ENCODE results near the gene UBE2L5.

UBE2L5 gene

DNA sequence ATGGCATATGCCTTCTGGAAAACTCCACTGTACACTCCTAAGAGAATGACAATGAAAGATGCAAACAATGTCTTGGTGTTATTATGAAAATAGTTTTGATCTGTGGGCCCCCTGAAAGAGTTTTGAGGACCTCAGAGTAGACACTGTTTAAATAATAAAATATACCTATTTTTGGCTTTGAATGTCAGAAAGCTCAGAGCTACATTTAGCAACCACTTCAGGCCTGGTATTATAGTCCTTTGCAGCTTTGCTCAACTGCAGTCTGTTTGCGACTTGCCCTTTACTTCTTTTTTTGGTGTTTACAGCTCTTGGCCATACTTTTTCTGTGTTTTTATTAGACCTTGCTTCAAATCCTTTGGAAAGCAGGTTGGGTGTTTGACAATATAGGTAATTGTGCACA is 5.8 kb upstream of the UBE2L5 start:
- no peak overlapping the region for H2AK5ac ChIP-seq (ENCODE audit: low read depth, low read length)
- no peaks in the 10 kb centered on the region for H3K79me1 ChIP-seq (ENCODE audit: low read depth, low read length)
- no peak overlapping the region for H2AFZ ChIP-seq (ENCODE audit: low read length)
- H3K18ac ChIP-seq (ENCODE audit: low read length), result no peak overlapping the region
- H3K27me3 ChIP-seq (ENCODE audit: control insufficient read depth in 3 of 3, insufficient read depth in 3 of 3, low read depth in 1 of 3, low read length in 3 of 3), result peaks cover 0 to 40% (median 0%) of the 10 kb centered on the region in 3 experiments
- H3K4me3 ChIP-seq (ENCODE audit: low read length in 2 of 2), result no peak overlapping the region
- no peak overlapping the region for H3K23ac ChIP-seq (ENCODE audit: low read depth, low read length, poor library complexity)
- no peak overlapping the region for H3K9ac ChIP-seq (ENCODE audit: low read depth, low read length, poor library complexity)
- no peak overlapping the region for H2BK12ac ChIP-seq (ENCODE audit: low read length)
- no peak overlapping the region for H4K8ac ChIP-seq (ENCODE audit: low read depth, low read length)
- no peaks in the 10 kb centered on the region for H3K9me3 ChIP-seq (replicated peaks in 1 of 2; ENCODE audit: control insufficient read depth in 2 of 2, insufficient read depth in 1 of 2, low read depth in 1 of 2, low read length in 2 of 2)
- H2BK15ac ChIP-seq (ENCODE audit: low read length), result no peak overlapping the region
- DNase-seq (ENCODE audit: low spot score), result no peak
- no CpG with 5 or more reads among the region's 1 CpG for WGBS, 2 donors (ENCODE audit: extremely low coverage in 2 of 2, insufficient read length in 2 of 2, insufficient replicate concordance in 1 of 2)
- no peak overlapping the region for H3K14ac ChIP-seq (ENCODE audit: low read length)
- H3K4me2 ChIP-seq (ENCODE audit: insufficient read depth, low read length, poor library complexity, severe bottlenecking), result no peak overlapping the region
- H3K36me3 ChIP-seq (replicated peaks in 1 of 2; ENCODE audit: control insufficient read depth in 2 of 2, insufficient read depth in 2 of 2, low read length in 2 of 2), result no peaks in the 10 kb centered on the region
- H2BK5ac ChIP-seq (ENCODE audit: low read length), result no peak overlapping the region
- H3K4ac ChIP-seq (ENCODE audit: low read length), result no peak overlapping the region
- no peak overlapping the region for H4K91ac ChIP-seq (ENCODE audit: low read depth, low read length, poor library complexity)
- H2BK120ac ChIP-seq (ENCODE audit: low read depth, low read length), result no peak overlapping the region
- H3K4me1 ChIP-seq (ENCODE audit: control insufficient read depth in 2 of 2, insufficient read depth in 1 of 2, low read depth in 1 of 2, low read length in 2 of 2), result peaks cover 3 to 7% of the 10 kb centered on the region in 2 donors
- no peak overlapping the region for H3K27ac ChIP-seq (replicated peaks; ENCODE audit: low read length)

DNA sequence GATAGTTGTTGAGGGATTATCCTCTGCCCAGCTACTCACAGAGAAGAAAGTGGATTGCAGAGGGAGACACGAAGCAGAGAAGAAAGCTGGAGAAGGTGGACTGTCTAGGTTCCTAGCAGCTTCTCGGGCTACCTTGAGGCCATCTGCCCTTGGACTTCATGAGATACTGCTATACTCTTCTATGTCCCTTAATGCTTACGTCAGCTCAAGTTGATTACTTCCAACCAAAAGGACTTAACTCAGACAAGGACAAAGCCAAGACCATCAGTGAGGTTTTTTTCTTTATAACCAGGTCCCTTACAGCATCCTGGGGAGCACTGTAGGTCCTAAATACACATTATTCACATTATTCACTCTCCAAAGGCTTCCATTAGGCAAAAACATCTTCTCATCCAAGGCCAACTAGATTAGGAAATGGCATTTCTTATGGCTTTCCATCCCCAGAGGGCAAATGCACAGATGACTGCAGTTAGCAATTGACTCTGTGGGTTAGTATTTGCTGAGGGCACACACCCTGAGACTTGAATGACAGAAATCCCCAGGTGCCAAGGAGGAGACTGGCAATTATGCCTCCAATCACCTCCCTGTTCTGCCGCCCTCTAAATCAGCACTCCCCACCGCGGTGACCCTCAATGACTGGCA is 4.1 kb upstream of the UBE2L5 start:
- Histone ChIP-seq H2BK120ac (ENCODE audit: low read depth, low read length) (no peak overlapping the region), H3K4me3 (ENCODE audit: low read length in 2 of 2) (no peak overlapping the region), H3K27ac (replicated peaks; ENCODE audit: low read length) (no peak overlapping the region), H3K27me3 (ENCODE audit: control insufficient read depth in 3 of 3, insufficient read depth in 3 of 3, low read depth in 1 of 3, low read length in 3 of 3) (peaks cover 0 to 44% (median 0%) of the 10 kb centered on the region in 3 experiments), H3K18ac (ENCODE audit: low read length) (no peak overlapping the region), H4K8ac (ENCODE audit: low read depth, low read length) (no peak overlapping the region), H3K79me1 (ENCODE audit: low read depth, low read length) (no peaks in the 10 kb centered on the region), H3K4ac (ENCODE audit: low read length) (no peak overlapping the region), H2AFZ (ENCODE audit: low read length) (no peak overlapping the region), H3K9ac (ENCODE audit: low read depth, low read length, poor library complexity) (no peak overlapping the region), H3K9me3 (replicated peaks in 1 of 2; ENCODE audit: control insufficient read depth in 2 of 2, insufficient read depth in 1 of 2, low read depth in 1 of 2, low read length in 2 of 2) (no peaks in the 10 kb centered on the region), H3K4me1 (ENCODE audit: control insufficient read depth in 2 of 2, insufficient read depth in 1 of 2, low read depth in 1 of 2, low read length in 2 of 2) (peaks cover 6 to 7% of the 10 kb centered on the region in 2 donors), H4K91ac (ENCODE audit: low read depth, low read length, poor library complexity) (no peak overlapping the region), H2BK15ac (ENCODE audit: low read length) (no peak overlapping the region), H3K14ac (ENCODE audit: low read length) (no peak overlapping the region), H3K4me2 (ENCODE audit: insufficient read depth, low read length, poor library complexity, severe bottlenecking) (no peak overlapping the region), H3K36me3 (replicated peaks in 1 of 2; ENCODE audit: control insufficient read depth in 2 of 2, insufficient read depth in 2 of 2, low read length in 2 of 2) (no peaks in the 10 kb centered on the region), H2BK12ac (ENCODE audit: low read length) (no peak overlapping the region), H2BK5ac (ENCODE audit: low read length) (no peak overlapping the region), H3K23ac (ENCODE audit: low read depth, low read length, poor library complexity) (no peak overlapping the region), H2AK5ac (ENCODE audit: low read depth, low read length) (no peak overlapping the region)
- no CpG with 5 or more reads among the region's 6 CpGs for WGBS, 2 donors (ENCODE audit: extremely low coverage in 2 of 2, insufficient read length in 2 of 2, insufficient replicate concordance in 1 of 2)
- DNase-seq (ENCODE audit: low spot score), result no peak

GRCh38 chr13:30418717-30419459 is 3.4 kb upstream of the UBE2L5 start:
- no peak overlapping the region for H3K4ac ChIP-seq (ENCODE audit: low read length)
- no peak overlapping the region for H3K9ac ChIP-seq (ENCODE audit: low read depth, low read length, poor library complexity)
- DNase-seq (ENCODE audit: low spot score), result no peak
- peaks cover 0 to 51% (median 2%) of the 10 kb centered on the region in 3 experiments for H3K27me3 ChIP-seq (ENCODE audit: control insufficient read depth in 3 of 3, insufficient read depth in 3 of 3, low read depth in 1 of 3, low read length in 3 of 3)
- no peak overlapping the region for H4K8ac ChIP-seq (ENCODE audit: low read depth, low read length)
- H3K4me2 ChIP-seq (ENCODE audit: insufficient read depth, low read length, poor library complexity, severe bottlenecking), result no peak overlapping the region
- H3K14ac ChIP-seq (ENCODE audit: low read length), result no peak overlapping the region
- H2AFZ ChIP-seq (ENCODE audit: low read length), result no peak overlapping the region
- H3K36me3 ChIP-seq (replicated peaks in 1 of 2; ENCODE audit: control insufficient read depth in 2 of 2, insufficient read depth in 2 of 2, low read length in 2 of 2), result no peaks in the 10 kb centered on the region
- H3K4me1 ChIP-seq (ENCODE audit: control insufficient read depth in 2 of 2, insufficient read depth in 1 of 2, low read depth in 1 of 2, low read length in 2 of 2), result peaks cover 6 to 7% of the 10 kb centered on the region in 2 donors
- WGBS, 2 donors (ENCODE audit: extremely low coverage in 2 of 2, insufficient read length in 2 of 2, insufficient replicate concordance in 1 of 2), result no CpG with 5 or more reads among the region's 9 CpGs
- no peak overlapping the region for H3K4me3 ChIP-seq (ENCODE audit: low read length in 2 of 2)
- H3K9me3 ChIP-seq (replicated peaks in 1 of 2; ENCODE audit: control insufficient read depth in 2 of 2, insufficient read depth in 1 of 2, low read depth in 1 of 2, low read length in 2 of 2), result no peaks in the 10 kb centered on the region
- no peak overlapping the region for H2BK120ac ChIP-seq (ENCODE audit: low read depth, low read length)
- no peak overlapping the region for H3K27ac ChIP-seq (replicated peaks; ENCODE audit: low read length)
- H2BK12ac ChIP-seq (ENCODE audit: low read length), result no peak overlapping the region
- H3K18ac ChIP-seq (ENCODE audit: low read length), result no peak overlapping the region
- H4K91ac ChIP-seq (ENCODE audit: low read depth, low read length, poor library complexity), result no peak overlapping the region
- no peak overlapping the region for H2BK5ac ChIP-seq (ENCODE audit: low read length)
- no peaks in the 10 kb centered on the region for H3K79me1 ChIP-seq (ENCODE audit: low read depth, low read length)
- no peak overlapping the region for H2AK5ac ChIP-seq (ENCODE audit: low read depth, low read length)
- no peak overlapping the region for H3K23ac ChIP-seq (ENCODE audit: low read depth, low read length, poor library complexity)
- peak overlapping the region; percentile 43 for H2BK15ac ChIP-seq (ENCODE audit: low read length)

Measured in neuronal stem cell (in vitro differentiated cells).